Measurements from ENCODE around the gene CHST5.
A peak's percentile ranks its signal among the peaks of the same experiment; 100 is the strongest.

The CHST5 gene

DNA sequence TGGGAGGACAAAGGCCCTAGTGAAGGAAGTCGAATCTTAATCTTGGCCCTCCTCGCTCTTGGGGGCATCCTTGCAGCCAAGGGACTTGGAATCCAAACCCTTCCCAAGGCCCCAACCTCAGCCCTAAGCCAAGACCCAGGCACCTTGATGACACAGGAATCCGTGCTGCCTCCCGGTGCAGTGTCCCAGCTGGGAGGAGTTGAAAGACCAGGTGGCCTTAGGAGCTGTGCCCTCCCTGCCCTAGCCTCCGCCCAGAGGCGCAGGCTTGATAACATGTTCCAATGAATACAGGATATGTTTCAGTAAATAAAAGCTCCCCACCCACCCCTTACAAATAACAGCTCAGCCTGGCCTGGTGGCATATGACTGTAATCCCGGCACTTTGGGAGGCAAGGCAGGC lies at the start of gene CHST5:
Gene CHST5, minus strand, starts transcription at position 208 of the 400 bp plus-strand sequence. CDS start 5,724 bp downstream, outside the sequence.
- no peak for DNase-seq

DNA sequence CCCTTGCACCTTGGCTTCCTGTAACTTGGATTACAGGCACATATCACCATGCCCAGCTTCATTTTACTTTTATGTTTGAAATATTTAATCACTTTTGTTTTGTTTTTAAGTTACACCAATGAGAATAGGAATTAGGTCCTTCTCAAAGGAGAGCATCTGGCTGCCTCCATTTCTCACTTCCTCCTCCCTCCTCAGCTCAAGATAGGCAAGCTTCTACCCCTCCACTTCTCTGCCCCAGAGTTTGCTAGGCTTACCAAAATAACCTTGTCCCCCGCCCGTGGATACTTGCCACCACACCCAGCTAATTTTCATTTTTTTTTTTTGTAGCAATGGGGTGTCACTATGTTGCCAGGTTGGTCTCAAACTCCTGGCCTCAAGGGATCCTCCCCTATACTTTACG lies 48.2 kb upstream of the CHST5 start:
- DNase-seq: no peak

- DNase-seq: peak in 6 of 51 donors; percentile 8 to 51 (median 18)
Observed at GRCh38 chr16:75579281-75579834, 43.5 kb upstream of the CHST5 start.

DNA sequence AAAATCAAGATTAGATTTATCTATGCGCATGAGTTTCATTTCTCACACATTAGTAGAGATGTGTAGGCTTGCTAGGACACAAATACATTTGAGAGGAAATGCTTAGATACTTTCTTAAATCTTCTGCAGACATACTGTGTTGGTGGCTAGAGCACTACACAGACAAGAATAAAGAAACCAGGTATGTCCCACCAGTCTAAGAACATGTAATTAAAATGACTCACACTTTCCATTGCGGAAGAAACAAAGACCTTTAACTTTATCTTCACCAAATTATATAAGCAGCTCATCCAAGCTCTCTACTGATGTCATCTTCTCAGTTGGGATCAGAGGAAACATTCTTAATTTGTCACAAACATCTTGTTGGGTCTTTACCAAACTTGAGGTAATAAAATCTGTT lies 42.8 kb upstream of the CHST5 start:
- no peak for DNase-seq

DNA sequence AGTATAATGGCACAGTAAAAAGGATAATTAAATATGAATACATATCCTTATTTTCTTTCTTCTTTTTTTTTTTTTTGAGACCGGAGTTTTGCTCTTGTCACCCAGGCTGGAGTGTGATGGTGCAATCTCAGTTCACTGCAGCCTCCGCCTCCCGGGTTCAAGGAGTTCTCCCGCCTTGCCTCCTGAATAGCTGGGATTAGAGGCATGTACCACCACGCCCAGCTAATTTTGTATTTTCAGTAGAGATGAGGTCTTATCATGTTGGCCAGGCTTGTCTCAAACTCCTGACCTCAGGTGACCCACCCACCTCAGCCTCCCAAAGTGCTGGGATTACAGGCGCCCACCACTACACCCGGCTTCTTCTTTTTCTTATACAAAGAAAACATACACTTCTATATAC lies 42.3 kb upstream of the CHST5 start:
- DNase-seq: no peak

GRCh38 chr16:75576384-75576811 lies 40.5 kb upstream of the CHST5 start:
- DNase-seq: peak in 2 of 51 donors; percentile 7 to 63

GRCh38 chr16:75575958-75576357 lies 40.0 kb upstream of the CHST5 start:
- peak in 1 of 51 donors; percentile 63 for DNase-seq

GRCh38 chr16:75573955-75574354 lies 38.0 kb upstream of the CHST5 start:
- DNase-seq: no peak

GRCh38 chr16:75572864-75573542 lies 37.1 kb upstream of the CHST5 start:
- no peak for DNase-seq

DNA sequence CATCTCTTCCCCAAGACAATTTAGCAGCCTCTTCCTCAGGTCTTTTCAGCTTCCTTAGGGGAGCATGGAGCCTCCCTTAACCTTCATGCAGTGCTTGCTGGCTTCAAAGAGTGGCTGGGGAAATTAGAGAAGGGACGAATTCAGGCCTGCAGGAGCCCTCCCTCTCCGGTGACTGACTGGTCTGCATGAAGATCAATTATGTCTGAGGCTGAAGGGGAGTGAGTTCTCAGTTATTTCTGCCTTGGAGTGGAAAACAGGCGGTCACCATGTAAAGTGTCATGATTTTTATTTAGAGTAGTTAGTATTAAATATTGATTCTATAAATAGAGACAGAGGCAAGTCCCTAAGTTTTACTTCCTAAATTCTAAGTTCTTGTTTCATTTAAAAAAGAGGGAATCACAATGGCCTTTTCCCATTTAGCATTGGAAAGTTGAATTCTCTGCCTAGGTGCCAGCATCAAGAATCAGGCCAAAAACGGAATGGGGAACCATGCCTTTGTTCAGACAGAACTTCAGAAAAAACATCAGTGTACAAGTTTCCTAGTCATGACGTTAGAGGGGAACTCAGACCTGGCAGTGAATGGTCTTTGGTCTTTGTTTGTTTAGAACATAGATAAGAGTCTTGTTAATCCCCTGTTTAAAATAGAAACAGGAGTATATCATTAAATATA lies 34.6 kb upstream of the CHST5 start:
- DNase-seq: no peak

DNA sequence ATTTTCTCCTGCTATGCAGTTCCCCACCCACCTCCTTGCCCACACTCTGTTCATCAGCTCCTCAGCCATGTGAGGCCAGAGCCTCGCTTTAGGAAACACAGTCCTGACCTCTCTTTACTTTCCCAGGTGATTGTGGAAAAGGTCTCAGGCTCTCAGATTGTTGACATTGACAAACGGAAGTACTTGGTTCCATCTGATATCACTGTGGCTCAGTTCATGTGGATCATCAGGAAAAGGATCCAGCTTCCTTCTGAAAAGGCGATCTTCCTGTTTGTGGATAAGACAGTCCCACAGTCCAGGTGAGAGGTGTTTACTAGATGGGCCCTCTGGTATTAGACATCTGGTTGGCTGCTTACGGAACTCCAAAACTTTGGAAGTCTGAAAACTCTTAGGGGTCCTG lies 32.0 kb upstream of the CHST5 start:
- no peak for DNase-seq

- peak in 3 of 51 donors; percentile 33 to 45 (median 40) for DNase-seq
Observed at GRCh38 chr16:75566758-75567255, 30.9 kb upstream of the CHST5 start.

DNA sequence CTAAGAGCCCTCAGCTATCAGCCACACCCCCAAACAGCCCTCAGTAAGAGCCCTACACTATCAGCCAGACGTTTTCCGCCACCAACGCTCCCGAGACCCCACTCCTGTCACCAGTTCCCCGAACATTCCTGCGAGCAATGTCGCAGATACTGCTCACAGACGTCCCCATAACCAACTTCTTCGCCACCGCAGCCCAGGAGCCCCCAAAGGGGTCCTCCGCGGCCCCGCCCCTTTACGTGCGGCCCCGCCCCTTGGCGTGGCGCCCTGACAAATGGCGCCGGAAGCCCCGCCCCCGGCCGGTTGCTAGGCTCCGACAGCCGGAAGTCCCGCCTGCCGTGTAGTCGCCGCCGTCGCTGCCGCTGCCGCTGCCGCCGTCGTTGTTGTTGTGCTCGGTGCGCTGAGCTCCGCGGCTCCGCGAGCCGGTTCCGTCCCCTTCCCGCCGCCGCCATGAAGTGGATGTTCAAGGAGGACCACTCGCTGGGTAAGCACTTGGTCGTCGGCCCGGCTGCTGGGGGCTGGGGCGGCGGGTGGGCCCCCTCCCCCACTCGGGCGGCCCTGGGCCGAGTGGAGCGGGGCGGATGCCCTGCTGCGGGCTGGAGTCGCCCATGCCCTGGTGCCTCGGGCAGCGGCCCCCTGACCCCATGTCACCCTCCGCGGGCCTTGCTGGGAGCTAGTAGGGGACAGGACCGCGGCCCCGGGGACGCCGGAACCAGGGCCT lies 30.3 kb upstream of the CHST5 start, which contains the start of gene GABARAPL2:
Gene GABARAPL2, plus strand, starts transcription at position 340 of the 718 bp plus-strand sequence. Its CDS starts 108 bp downstream, at position 448.
- DNase-seq: peak; percentile 31 to 90 (median 76)

- DNase-seq: no peak
Observed at GRCh38 chr16:75565640-75566039, 29.7 kb upstream of the CHST5 start.

GRCh38 chr16:75559564-75560372 lies 23.9 kb upstream of the CHST5 start:
- DNase-seq: no peak

GRCh38 chr16:75558846-75559401 lies 23.0 kb upstream of the CHST5 start:
- no peak for DNase-seq

- DNase-seq: peak in 3 of 51 donors; percentile 25 to 51 (median 48)
Observed at GRCh38 chr16:75556431-75556950, 20.6 kb upstream of the CHST5 start.

DNA sequence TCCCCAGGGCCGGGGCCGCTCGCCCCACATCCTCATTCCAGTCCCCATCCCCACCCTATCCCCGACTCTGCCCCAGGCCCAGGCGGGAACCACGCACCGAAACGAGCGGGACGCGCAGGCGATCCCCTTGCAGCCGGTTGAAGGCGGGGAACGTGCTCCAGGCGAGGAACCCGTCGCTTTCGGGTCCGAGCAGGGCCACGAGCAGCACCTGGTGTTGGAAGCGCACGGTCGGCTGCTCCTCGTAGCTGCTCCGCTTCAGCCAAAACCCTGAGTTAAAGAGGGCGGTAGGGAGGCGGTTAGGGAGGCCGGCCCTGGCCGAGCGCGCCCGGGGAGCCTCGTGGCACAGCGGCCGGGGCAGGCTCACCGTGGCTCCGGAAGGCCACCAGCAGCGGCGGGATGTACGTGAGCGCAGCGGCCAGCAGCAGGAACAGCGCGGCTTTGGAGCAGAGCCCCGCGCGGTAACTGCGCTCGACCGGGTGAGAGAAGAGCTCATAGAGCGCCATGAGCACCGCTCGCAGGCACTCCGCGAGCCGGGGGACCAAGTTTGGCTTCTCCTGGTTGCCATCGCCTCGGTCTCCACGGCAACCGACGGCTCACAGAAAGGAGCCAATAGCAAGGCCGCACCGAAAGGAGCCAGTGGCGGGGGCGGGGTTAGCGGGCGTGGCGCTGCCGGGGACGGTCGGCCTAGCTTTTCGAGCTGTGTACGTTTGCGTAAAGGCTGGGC lies 20.0 kb upstream of the CHST5 start, which contains the start of gene TMEM231:
Gene TMEM231, minus strand, starts transcription at position 546 of the 724 bp plus-strand sequence. Its CDS starts 43 bp downstream, at position 503.
- peak; percentile 45 to 98 (median 92) for DNase-seq

DNA sequence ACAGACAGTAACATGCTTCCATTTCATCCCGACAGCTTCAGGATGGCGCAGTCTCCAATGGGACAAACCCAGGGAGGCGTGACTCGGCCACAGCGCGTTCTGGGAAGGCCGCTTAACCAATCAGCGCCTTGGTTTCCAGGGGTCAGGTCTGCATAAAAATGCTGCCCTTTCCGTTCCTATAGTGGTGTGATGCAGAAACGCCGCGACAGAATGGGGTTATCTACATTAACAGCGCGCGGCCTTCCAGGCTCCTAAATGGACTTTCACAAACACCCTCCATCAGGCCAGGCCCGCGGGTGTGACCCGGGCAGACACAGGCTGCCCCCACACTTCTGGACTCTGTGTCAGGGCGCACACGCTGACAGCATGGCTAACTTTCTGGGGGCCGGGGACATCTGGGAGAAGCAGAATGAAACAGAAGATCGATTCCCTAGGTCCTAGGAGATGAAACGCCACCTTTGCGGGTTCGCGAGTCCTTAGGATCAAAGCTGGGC lies 19.4 kb upstream of the CHST5 start:
- DNase-seq: peak; percentile 19 to 89 (median 77)

Data from hypothalamus (tissue), 51 donors.